ENCODE data around the gene NEK6.

Gene NEK6

DNA sequence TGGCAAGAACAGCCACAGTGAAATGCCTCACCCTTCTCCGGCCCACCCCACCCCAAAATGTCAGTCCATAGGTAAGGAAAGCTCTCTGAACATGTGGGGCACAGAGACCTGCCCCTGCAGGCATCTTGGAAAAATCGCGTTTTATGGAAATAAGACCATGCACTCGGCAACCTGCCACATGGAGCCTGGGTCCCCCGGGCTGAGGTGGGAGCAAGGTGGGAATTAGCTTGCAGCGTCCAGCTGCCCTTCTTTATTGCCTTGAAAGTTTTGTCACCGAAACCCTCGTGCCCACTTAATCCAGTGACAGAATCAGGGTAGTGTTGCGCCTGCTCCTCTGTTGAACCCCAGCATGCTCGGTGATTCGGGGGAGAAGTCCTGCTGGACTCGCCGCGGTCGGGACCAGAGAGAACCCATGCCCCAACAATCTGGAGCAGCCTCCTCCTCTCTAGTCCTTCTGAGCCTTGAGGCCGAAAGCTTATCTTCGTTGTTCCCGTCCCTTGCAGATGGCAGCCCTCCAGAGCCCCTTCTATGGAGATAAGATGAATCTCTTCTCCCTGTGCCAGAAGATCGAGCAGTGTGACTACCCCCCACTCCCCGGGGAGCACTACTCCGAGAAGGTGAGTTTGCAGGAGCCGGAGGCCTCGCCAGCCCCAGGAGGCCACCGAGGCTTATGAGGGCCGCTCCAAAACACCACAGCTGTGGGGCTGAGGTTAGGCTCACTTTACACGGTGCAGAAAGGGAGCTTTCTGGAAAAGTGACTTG, 89.6 kb downstream of the NEK6 start:
- no peaks in the 10 kb centered on the region for H3K4me1 ChIP-seq (ENCODE audit: low read length)
- H3K27ac ChIP-seq (ENCODE audit: low read length), result no peak overlapping the region
- TF ChIP-seq EZH2phosphoT487 (IDR thresholded peaks at IDR 0.05; ENCODE audit: low read depth) (no peak), CTCF (IDR thresholded peaks at IDR 0.05; ENCODE audit: low read depth, low read length) (no peak)
- no peaks in the 10 kb centered on the region for H3K27me3 ChIP-seq (ENCODE audit: low read depth, low read length)
- no peak overlapping the region for H3K4me3 ChIP-seq (ENCODE audit: low read length)
- H3K9ac ChIP-seq (ENCODE audit: low read length), result no peak overlapping the region
- H3K4me2 ChIP-seq (ENCODE audit: low read length), result no peak overlapping the region
- no peak overlapping the region for H2AFZ ChIP-seq (ENCODE audit: low read depth, low read length)
- no peaks in the 10 kb centered on the region for H3K79me2 ChIP-seq (ENCODE audit: low read length)
- H3K9me3 ChIP-seq (ENCODE audit: insufficient read depth, low read length), result no peaks in the 10 kb centered on the region
- H3K36me3 ChIP-seq (replicated peaks; ENCODE audit: low read depth, low read length), result peaks cover 92% of the 10 kb centered on the region
- H4K20me1 ChIP-seq (ENCODE audit: insufficient read depth, low read length), result peaks cover 24% of the 10 kb centered on the region

- Histone ChIP-seq H3K9ac (ENCODE audit: low read length) (no peak overlapping the region), H3K79me2 (ENCODE audit: low read length) (no peaks in the 10 kb centered on the region), H3K27me3 (ENCODE audit: low read depth, low read length) (no peaks in the 10 kb centered on the region), H3K36me3 (replicated peaks; ENCODE audit: low read depth, low read length) (peaks cover 92% of the 10 kb centered on the region), H3K4me2 (ENCODE audit: low read length) (no peak overlapping the region), H3K27ac (ENCODE audit: low read length) (no peak overlapping the region), H4K20me1 (ENCODE audit: insufficient read depth, low read length) (peaks cover 24% of the 10 kb centered on the region), H3K4me1 (ENCODE audit: low read length) (no peaks in the 10 kb centered on the region), H3K4me3 (ENCODE audit: low read length) (no peak overlapping the region), H3K9me3 (ENCODE audit: insufficient read depth, low read length) (no peaks in the 10 kb centered on the region), H2AFZ (ENCODE audit: low read depth, low read length) (no peak overlapping the region)
- TF ChIP-seq EZH2phosphoT487 (IDR thresholded peaks at IDR 0.05; ENCODE audit: low read depth), result no peak
- TF ChIP-seq CTCF (IDR thresholded peaks at IDR 0.05; ENCODE audit: low read depth, low read length), result no peak
Observed at GRCh38 chr9:124347968-124348358, 90.2 kb downstream of the NEK6 start.

GRCh38 chr9:124348363-124348762, 90.6 kb downstream of the NEK6 start:
- Histone ChIP-seq H3K36me3 (replicated peaks; ENCODE audit: low read depth, low read length) (peaks cover 95% of the 10 kb centered on the region), H3K27ac (ENCODE audit: low read length) (no peak overlapping the region)

GRCh38 chr9:124348831-124349230, 91.1 kb downstream of the NEK6 start:
- Histone ChIP-seq H3K4me2 (ENCODE audit: low read length) (no peak overlapping the region), H2AFZ (ENCODE audit: low read depth, low read length) (no peak overlapping the region), H3K9ac (ENCODE audit: low read length) (no peak overlapping the region), H3K9me3 (ENCODE audit: insufficient read depth, low read length) (no peaks in the 10 kb centered on the region), H3K27ac (ENCODE audit: low read length) (no peak overlapping the region), H4K20me1 (ENCODE audit: insufficient read depth, low read length) (peaks cover 26% of the 10 kb centered on the region), H3K27me3 (ENCODE audit: low read depth, low read length) (no peaks in the 10 kb centered on the region), H3K4me3 (ENCODE audit: low read length) (no peak overlapping the region), H3K4me1 (ENCODE audit: low read length) (no peaks in the 10 kb centered on the region), H3K79me2 (ENCODE audit: low read length) (no peaks in the 10 kb centered on the region; the same call in 1 of the 2 replicates), H3K36me3 (replicated peaks; ENCODE audit: low read depth, low read length) (peaks cover 94% of the 10 kb centered on the region)
- TF ChIP-seq EZH2phosphoT487 (IDR thresholded peaks at IDR 0.05; ENCODE audit: low read depth), result no peak
- no peak for TF ChIP-seq CTCF (IDR thresholded peaks at IDR 0.05; ENCODE audit: low read depth, low read length)

More at GRCh38 chr9:124348363-124348762, 90.6 kb downstream of the NEK6 start:
- TF ChIP-seq CTCF (IDR thresholded peaks at IDR 0.05; ENCODE audit: low read depth, low read length) (no peak), EZH2phosphoT487 (IDR thresholded peaks at IDR 0.05; ENCODE audit: low read depth) (no peak)
- H3K4me2 ChIP-seq (ENCODE audit: low read length), result no peak overlapping the region
- no peaks in the 10 kb centered on the region for H3K79me2 ChIP-seq (ENCODE audit: low read length)
- no peaks in the 10 kb centered on the region for H3K9me3 ChIP-seq (ENCODE audit: insufficient read depth, low read length)
- no peaks in the 10 kb centered on the region for H3K27me3 ChIP-seq (ENCODE audit: low read depth, low read length)
- no peaks in the 10 kb centered on the region for H3K4me1 ChIP-seq (ENCODE audit: low read length)
- no peak overlapping the region for H2AFZ ChIP-seq (ENCODE audit: low read depth, low read length)
- H4K20me1 ChIP-seq (ENCODE audit: insufficient read depth, low read length), result peaks cover 24% of the 10 kb centered on the region
- H3K4me3 ChIP-seq (ENCODE audit: low read length), result no peak overlapping the region
- no peak overlapping the region for H3K9ac ChIP-seq (ENCODE audit: low read length)
